GM19328 (cell line): ENCODE results near the gene ZNF17.

Experiments
- ATAC-seq: cut with Tn5 transposase; IDR thresholded peaks from one replicate; pipeline ENCODE4 v1.9.1; 2021; ENCODE audit warnings: mild to moderate bottlenecking, moderate library complexity; ENCODE audit not compliant: unreplicated experiment

The ZNF17 gene

DNA sequence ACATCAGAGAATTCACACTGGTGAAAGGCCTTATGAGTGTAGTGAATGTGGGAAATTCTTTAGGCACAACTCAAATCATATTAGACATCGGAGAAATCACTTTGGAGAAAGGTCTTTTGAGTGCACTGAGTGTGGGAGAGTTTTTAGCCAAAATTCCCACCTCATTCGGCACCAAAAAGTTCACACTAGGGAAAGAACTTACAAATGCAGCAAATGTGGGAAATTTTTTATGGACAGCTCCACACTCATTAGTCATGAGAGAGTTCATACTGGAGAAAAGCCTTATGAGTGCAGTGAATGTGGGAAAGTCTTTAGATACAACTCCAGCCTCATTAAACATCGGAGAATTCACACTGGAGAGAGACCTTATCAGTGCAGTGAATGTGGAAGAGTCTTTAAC is 10.1 kb downstream of the ZNF17 start:
- no peak for ATAC-seq

DNA sequence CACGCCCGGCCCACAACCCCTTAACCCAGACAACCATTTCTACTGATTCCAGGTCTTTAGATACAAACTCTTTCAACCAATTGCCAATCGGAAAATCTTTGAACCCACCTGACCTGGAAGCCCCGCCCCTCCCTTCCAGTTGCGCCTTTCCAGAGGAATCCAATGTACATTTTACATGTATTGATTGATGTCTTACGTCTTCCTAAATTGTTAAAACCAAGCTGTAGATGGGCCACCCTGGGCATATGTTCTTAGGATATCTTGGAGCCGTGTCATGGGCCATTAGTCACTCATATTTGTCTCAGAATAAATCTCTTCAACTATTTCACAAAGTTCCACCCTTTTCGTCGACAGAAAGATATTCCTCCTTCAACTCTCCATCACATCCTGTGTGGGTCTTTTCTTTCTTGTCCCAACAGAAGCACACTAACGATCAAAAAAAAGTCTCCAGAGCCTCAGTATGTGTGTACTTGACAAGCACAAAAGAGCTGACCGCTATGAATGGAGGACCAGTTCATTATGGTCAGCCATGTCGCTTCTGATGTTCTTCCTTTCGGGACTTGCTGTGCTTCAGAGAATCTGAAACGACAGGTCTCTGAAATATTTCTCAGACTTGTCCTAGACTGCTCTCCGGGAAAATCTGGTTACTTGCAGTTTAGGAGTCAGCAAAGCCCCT is 23.6 kb downstream of the ZNF17 start:
- ATAC-seq: no peak

DNA sequence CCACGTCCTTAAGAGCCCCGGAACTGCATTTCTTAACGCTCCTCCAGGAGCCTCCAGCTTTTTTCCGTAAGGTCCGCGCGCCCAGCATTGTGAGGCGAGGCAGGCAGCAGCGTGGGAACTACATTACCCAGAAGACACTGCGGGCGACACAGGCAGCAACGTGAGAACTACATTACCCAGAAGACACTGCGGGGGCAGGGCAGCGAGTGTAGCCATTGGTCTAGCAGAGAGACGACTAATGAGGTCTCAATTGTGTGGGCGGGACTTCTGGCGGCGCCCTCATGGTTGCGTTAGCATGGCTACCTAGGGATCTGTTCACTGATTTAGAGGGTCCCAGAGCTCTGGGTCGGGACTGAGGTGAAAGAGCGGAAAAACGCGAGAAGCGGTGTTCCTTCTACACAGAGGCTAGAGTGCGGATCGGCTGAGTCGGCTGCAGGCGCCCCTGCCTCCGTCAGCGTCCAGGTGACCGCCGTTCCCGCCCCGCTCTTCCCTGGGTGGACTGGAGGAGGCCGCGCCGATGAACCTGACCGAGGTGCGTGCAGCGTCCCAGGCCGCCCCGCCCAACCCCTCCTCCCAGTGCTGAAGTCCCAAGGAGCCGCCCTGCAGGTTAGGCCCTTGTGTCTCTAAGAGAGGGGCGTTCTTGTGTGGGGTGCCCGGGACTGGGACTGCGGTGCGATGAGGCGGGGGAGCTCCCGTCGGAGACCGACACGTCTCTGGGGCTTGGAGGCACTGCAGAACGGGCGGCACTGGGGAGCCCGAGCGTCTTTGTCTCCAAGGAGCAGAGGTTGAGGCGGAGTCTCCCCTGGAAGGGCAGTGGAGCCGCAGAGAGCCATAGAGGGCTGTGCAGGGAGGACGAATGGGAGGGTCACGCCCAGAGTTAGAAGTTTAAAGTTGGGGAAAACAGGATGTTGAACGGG is 24.4 kb downstream of the ZNF17 start, which contains the start of gene ZNF749:
TSS of gene ZNF749 (plus strand) at position 264 of the 917 bp plus-strand sequence. CDS start at position 518, 254 bp downstream.
- peak; percentile 94 for ATAC-seq

DNA sequence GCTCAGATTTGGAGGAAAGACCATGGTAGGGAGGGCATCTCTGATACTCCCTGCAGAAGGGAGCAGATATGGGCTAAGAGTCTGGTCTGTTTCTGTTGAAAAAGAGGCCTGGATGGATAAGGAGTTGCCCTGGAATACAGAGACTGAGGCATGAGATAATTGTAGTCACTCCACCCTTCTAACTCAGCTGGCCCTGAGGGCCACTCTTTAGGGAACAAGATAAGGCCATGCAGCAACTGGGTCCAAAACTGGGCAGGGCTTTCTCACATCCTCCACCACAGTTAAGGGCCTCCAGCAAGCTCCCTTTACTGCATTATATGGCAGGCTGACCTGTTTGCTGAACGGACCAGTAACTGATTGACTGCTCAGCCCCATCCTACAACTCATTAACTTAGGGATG is 25.5 kb downstream of the ZNF17 start:
- ATAC-seq: no peak

DNA sequence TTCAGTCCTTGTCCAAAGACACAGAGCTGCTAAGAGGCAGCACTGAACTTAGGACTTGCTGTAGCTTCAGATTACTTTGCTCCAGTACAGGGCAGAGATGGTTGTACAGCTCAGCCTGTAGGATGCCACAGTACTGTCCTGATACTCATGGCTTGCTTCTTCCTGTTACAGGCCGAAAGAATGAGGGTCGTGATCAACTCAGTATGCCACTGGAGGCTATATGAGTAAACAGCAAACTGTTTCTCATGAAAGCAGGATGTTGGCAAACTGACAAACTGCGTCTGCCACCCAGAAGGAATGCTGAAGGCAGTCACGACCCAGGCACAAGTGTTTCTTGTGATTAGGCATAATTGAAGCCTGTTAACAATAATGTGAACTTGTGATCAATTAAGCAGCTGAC is 27.0 kb downstream of the ZNF17 start:
- ATAC-seq: no peak

DNA sequence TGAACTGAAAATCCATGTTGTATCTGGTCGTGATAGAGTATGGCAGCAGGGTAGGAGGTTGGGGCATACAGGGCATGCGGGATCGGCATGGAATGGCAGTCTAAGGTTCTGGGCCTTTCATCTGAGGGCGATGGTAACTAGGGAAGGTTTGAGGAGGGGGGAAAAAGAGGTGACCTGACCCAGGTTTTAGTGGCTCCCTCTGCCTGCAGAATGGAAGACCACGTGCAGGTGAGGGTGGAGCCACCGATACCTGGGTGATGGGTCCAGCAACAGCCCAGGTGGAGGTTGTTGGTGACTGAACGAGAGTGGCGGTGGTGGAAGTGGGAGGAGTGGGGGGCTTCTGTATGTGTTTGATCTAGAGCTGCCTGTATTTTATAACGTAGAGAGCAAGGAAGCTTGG is 28.0 kb downstream of the ZNF17 start:
- ATAC-seq: no peak

DNA sequence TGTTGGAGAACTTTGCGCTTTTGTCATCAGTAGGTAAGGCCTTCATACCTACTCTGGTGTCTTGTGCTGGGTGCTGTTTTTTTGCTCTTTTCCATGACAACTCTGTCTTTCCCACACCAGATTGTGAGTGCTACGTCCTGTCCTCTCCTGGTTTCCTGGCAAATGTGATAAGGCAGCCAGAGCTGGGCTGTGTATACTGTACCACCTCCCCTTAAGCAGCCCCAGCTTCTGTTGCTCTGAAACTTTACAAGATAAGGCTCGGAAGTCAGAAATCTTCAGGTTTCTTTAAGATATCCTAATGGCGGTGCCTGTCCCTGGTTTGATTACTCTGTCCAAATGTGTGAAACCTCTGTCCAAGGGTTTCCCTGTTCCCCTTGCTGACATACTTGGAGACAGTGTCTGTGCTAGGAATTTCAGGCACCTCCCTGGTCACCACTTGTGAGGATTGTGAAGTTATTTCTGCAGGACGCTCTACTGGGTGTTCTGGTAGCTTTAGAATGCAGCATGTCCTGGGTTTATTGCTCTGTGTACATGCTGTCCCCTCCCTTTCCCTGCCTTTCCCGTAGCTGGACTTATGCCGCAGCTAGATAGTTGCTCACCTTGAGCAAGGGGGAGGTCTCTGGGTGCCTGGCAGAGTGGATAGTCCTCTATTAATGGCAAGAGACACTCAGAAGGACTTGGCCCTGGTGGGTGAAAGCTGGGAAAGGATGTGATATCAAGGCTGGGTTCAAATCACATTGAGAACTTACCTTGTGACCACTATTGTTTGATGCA is 31.2 kb downstream of the ZNF17 start:
- no peak for ATAC-seq

DNA sequence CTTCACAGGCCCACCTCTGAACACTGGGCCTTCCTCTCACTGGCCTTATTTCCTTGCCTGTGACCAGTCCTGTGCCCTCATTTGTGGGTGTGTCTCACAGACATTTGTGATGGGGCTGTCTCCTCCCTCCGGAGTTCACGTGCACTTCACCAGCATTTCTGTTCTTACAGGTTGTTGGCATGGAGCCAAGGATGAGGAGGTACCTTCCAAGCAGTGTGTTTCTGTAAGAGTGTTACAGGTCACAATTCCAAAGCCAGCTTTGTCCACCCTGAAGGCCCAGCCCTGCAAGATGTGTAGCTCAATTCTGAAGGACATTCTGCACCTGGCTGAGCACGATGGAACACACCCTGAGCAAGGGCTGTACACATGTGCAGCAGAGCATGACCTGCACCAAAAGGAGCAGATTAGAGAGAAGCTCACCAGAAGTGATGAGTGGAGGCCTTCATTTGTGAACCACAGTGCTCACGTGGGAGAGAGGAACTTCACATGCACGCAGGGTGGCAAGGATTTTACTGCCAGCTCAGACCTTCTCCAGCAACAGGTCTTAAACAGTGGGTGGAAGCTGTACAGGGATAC is 32.2 kb downstream of the ZNF17 start:
- no peak for ATAC-seq

DNA sequence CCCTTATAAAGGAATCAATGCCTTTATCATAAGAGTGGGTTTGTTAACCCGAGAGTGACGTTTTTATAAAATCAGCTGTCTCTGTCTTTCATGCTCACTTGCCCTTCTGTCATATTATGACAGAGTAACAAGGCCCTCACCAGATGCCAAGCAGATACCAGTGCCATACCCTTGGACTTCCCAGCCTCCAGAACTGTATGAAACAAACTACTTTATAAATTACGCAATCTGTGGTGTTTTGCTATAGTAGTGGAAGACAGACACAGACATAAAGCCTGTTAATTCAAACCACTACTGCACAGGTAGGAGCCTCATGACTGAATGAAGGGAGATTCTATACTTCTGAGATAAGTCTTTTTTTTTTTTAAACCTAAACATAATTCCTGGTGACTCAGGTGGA is 41.3 kb downstream of the ZNF17 start:
- ATAC-seq: no peak

DNA sequence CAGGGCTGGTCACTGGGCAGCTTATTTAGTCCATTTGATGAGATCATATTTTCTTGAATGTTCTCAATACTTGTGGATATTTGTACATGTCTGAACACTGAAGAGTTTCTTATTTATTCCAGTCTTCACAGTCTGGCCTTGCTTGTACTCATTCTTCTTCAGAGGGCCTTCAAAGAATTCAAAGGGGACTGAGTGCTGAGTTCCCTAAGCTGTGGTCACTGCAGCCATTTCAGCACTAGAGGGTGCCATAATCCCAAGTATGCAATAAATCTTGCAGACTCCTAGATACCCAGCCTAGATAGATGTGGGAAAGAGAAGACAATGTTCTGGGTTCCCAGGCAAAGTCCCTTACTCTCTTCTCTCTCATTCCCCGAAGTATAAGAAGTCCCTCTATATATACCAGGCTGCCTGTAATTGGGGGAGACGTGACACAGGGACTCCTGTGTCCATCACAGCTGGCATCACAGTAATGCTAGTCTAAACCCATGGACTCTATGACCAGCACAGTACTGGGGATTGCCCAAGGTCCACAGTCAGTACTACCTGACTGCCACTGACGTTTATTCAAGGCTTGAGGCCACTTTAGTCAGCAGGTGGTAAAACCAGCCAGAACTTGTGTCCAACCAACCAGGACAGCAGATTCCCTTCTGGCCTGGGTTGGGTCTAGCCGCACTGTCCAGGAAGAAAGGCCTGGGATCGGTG is 54.9 kb downstream of the ZNF17 start:
- no peak for ATAC-seq

DNA sequence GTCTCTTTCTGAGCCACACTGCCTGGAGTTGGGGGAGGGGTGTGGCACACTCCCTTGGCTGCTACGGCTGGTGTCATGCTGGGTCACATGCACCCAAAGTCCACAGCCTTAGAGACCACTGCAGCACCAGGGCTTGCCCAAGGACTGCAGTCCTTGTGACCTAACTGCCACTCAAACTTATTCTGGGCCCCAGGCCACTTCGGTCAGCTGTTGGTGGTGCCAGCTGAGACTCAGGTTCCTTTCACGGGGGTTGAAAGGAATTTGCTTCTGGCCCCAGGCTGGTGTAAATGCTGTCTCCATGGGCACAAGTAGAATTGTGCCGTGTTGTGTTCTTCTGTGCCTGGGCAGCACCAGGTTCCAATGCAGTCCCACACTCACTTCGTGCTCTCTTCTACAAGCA is 55.5 kb downstream of the ZNF17 start:
- ATAC-seq: no peak
